DOHH2 (cell line): Measurements from ENCODE around the gene RPRD1A.
"Not testable (repeated sequence)": the region's sequence is repeated elsewhere in the genome, so short reads cannot be mapped to it uniquely, and the experiment has no call there.

Source experiments
- CTCF ChIP-seq: fragments of 200-600 bp; sonication (generic); IDR thresholded peaks from one replicate; pipeline ENCODE4 v1.5.1; 2014; ENCODE audit warnings: antibody characterized with exemption, mild to moderate bottlenecking, low read depth, low read length; ENCODE audit not compliant: poor library complexity, severe bottlenecking
- EZH2phosphoT487 ChIP-seq: fragments of 200-600 bp; sonication (generic); IDR thresholded peaks from 2 replicates; pipeline ENCODE4 v1.6.1; 2017; ENCODE audit warnings: borderline replicate concordance, mild to moderate bottlenecking, antibody characterized with exemption, low read length, moderate library complexity, mixed read lengths

- TF ChIP-seq CTCF, EZH2phosphoT487: not testable (repeated sequence)
Measured at GRCh38 chr18:36081118-36081517, 13.8 kb upstream of the RPRD1A start.
